Loucy (cell line): ENCODE results near the gene TDRD9.

Experiments used
- H2AFZ ChIP-seq: fragments of 200-600 bp; sonication (generic); 2 replicates; pipeline ENCODE4 v1.6.0; 2016; ENCODE audit warnings: antibody characterized with exemption, mild to moderate bottlenecking, low read length, moderate library complexity
- H3F3A ChIP-seq: fragments of 200-600 bp; 2 replicates; pipeline ENCODE4 v1.6.0; 2016; ENCODE audit warnings: antibody characterized with exemption, low read depth, mild to moderate bottlenecking
- H3K27me3 ChIP-seq: fragments of 200-600 bp; sonication (generic); 2 replicates; pipeline ENCODE4 v1.6.1; 2014; ENCODE audit warnings: low read length, mild to moderate bottlenecking; ENCODE audit not compliant: insufficient read depth, poor library complexity, severe bottlenecking
- H3K36me3 ChIP-seq: fragments of 200-600 bp; sonication (generic); 2 replicates; pipeline ENCODE4 v1.6.1; 2016; ENCODE audit warnings: low read length; ENCODE audit not compliant: insufficient read depth
- H3K4me1 ChIP-seq: fragments of 200-600 bp; sonication (generic); 2 replicates; pipeline ENCODE4 v1.5.1; 2014; ENCODE audit warnings: low read length, mild to moderate bottlenecking; ENCODE audit not compliant: insufficient read depth, poor library complexity, severe bottlenecking
- H3K4me2 ChIP-seq: fragments of 200-600 bp; sonication (generic); 2 replicates; pipeline ENCODE4 v1.6.0; 2014; ENCODE audit warnings: antibody characterized with exemption, low read length, low read depth, mild to moderate bottlenecking; ENCODE audit not compliant: poor library complexity, severe bottlenecking
- H3K4me3 ChIP-seq: fragments of 200-600 bp; sonication (generic); 2 replicates; pipeline ENCODE4 v1.5.1; 2014; ENCODE audit warnings: low read length, mild to moderate bottlenecking, mixed read lengths; ENCODE audit not compliant: poor library complexity, severe bottlenecking
- H3K79me2 ChIP-seq: fragments of 200-600 bp; sonication (generic); 2 replicates; pipeline ENCODE4 v1.6.1; 2014; ENCODE audit warnings: low read length; ENCODE audit not compliant: insufficient read depth
- H3K9ac ChIP-seq: fragments of 200-600 bp; sonication (generic); 2 replicates; pipeline ENCODE4 v1.6.0; 2014; ENCODE audit warnings: mild to moderate bottlenecking, low read depth, low read length, moderate library complexity; ENCODE audit not compliant: poor library complexity, severe bottlenecking
- H3K9me2 ChIP-seq: fragments of 200-600 bp; sonication (generic); replicated peaks from 2 replicates; pipeline ENCODE4 v1.6.1; 2016; ENCODE audit warnings: low read depth, low read length, mixed read lengths
- H3K9me3 ChIP-seq: fragments of 200-600 bp; sonication (generic); 2 replicates; pipeline ENCODE4 v1.6.1; 2014; ENCODE audit warnings: mild to moderate bottlenecking, antibody characterized with exemption, low read length, low read depth; ENCODE audit not compliant: insufficient read depth
- H4K20me1 ChIP-seq: fragments of 200-600 bp; sonication (generic); 2 replicates; pipeline ENCODE4 v1.6.0; 2014; ENCODE audit warnings: antibody characterized with exemption, low read length, mild to moderate bottlenecking; ENCODE audit not compliant: insufficient read depth, poor library complexity, severe bottlenecking
- EZH2phosphoT487 ChIP-seq: fragments of 200-600 bp; IDR thresholded peaks from 2 replicates; pipeline ENCODE4 v1.6.1; 2018; ENCODE audit warnings: antibody characterized with exemption, mild to moderate bottlenecking, moderate library complexity, borderline replicate concordance
- TF ChIP-seq, protein P1 (sequence below): fragments of 200-600 bp; sonication (generic); conservative IDR thresholded peaks from 2 replicates; pipeline ENCODE4 v1.5.1; 2014; ENCODE audit warnings: mild to moderate bottlenecking, antibody characterized with exemption, low read length

The TDRD9 gene

DNA sequence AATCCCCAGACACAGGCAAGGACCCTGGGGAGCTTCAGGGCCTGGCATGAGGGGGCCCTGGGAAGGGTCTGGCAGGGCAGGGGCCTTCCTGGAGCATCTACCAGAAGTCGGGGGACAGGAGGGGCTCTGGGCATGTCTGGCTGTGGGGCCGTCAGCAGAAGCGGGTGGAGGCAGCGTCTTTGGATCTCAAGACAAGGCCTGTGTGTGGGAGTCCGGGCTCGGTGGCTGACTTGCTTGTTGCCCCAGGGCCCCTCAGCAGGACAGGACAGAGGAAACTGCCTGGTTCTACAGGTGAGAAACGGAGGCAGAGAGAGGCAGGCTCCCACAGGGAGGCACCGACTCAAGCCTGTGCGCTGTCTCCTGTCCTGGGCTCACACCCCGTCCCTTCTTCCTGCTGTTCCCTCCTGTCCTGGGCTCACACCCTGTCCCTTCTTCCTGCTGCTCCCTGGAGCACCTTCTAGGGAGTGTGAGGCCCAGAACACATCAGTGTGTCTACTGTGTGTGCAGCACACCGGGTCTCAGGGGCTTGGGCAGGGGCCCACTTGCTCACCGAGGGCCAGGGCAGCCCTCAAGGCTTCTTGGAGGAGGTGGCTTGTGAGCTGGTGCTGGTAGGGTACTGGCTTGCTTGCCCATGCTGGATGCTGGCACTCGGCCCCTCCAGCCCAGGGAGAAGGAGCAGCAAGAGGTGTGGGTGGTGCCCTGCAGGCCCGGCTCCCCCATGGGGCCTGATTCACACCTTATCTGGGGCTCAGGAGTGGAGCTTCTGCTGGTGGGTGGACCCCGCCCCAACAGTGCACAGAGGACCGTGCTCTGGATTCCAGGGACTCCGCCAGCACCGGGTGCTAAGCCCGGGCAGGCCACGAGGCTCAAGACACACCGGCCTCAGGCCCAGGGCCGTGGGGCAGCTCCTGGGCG, 172.2 kb downstream of the TDRD9 start:
- Histone ChIP-seq H3K4me3 (no peak overlapping the region), H3K9ac (no peak overlapping the region), H3K36me3 (no peaks in the 10 kb centered on the region), H3K4me2 (no peak overlapping the region), H3K4me1 (no peaks in the 10 kb centered on the region), H3K9me3 (no peaks in the 10 kb centered on the region), H4K20me1 (no peaks in the 10 kb centered on the region), H3K79me2 (no peaks in the 10 kb centered on the region), H2AFZ (no peak overlapping the region), H3K27me3 (no peaks in the 10 kb centered on the region), H3F3A (no peaks in the 10 kb centered on the region), H3K9me2 (no peaks in the 10 kb centered on the region)
- TF ChIP-seq EZH2phosphoT487 = no peak
- TF ChIP-seq, protein P1, sequence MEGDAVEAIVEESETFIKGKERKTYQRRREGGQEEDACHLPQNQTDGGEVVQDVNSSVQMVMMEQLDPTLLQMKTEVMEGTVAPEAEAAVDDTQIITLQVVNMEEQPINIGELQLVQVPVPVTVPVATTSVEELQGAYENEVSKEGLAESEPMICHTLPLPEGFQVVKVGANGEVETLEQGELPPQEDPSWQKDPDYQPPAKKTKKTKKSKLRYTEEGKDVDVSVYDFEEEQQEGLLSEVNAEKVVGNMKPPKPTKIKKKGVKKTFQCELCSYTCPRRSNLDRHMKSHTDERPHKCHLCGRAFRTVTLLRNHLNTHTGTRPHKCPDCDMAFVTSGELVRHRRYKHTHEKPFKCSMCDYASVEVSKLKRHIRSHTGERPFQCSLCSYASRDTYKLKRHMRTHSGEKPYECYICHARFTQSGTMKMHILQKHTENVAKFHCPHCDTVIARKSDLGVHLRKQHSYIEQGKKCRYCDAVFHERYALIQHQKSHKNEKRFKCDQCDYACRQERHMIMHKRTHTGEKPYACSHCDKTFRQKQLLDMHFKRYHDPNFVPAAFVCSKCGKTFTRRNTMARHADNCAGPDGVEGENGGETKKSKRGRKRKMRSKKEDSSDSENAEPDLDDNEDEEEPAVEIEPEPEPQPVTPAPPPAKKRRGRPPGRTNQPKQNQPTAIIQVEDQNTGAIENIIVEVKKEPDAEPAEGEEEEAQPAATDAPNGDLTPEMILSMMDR = no peak

DNA sequence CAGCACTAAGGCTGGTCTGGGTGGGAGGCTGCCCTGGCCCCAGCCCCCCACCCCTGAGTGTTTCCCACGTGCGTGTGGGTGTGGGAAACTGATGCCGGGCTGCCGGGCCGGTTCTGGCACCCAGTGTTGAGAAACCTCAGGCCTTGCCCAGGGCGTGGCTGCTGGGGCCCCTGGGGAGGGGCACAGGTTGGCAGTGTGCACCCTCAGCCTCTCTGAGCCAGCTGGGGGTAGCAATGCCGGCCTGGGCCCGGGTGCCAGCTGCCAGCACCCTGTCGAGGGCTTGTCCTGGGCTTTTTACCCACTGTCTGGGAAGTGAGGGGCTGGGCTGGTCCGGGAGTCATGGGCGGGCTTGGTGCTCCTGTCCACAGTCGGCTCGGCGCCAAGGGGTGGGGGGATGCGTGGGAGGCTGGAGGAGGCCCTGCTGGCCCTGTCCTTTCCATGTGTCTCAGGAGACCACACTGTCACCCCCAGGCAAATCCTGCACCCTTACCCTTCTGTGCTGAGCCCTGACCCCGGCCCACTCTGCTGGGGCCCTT, 172.9 kb downstream of the TDRD9 start:
- TF ChIP-seq, protein P1 = no peak
- TF ChIP-seq EZH2phosphoT487 = no peak
- no peaks in the 10 kb centered on the region for H3K36me3 ChIP-seq
- no peaks in the 10 kb centered on the region for H3F3A ChIP-seq
- H2AFZ ChIP-seq = no peak overlapping the region
- H3K79me2 ChIP-seq = no peaks in the 10 kb centered on the region
- no peak overlapping the region for H3K9ac ChIP-seq
- H3K4me1 ChIP-seq = no peaks in the 10 kb centered on the region
- H3K9me2 ChIP-seq = no peaks in the 10 kb centered on the region
- no peaks in the 10 kb centered on the region for H4K20me1 ChIP-seq
- no peaks in the 10 kb centered on the region for H3K27me3 ChIP-seq
- no peaks in the 10 kb centered on the region for H3K9me3 ChIP-seq
- no peak overlapping the region for H3K4me3 ChIP-seq
- no peak overlapping the region for H3K4me2 ChIP-seq

DNA sequence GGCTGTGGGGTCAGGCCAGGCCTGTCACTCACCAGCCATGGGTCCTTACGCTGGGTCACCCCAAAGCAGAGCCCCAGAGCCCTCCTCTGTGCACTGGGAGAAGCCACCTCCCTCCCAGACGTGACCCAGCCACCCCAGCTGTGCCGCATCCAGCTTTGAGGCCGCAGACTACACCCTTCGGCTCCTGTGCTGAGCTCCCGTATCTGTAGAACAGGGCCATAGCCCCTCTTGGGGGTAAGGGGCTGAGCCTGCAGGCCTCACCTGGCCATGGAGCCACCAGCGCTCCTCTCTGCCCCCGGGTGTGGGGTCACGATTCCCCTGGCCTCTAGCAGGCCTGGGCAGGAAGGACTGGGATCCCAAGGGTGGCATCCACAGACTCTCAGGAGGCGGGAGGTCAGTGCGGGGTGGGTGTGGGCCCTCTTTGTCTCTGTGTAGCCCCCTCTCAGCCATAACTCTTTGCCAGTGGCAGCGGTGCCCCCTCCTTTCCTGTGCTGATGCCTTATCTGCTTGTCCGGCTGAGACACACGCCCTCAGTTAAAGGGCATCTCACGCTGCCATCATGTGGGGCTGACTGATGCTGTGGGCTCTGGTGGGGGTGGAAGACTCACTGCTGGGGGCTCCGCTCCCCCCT, 173.5 kb downstream of the TDRD9 start:
- no peaks in the 10 kb centered on the region for H3K36me3 ChIP-seq
- H3K9me2 ChIP-seq = no peaks in the 10 kb centered on the region
- no peaks in the 10 kb centered on the region for H3K79me2 ChIP-seq
- no peaks in the 10 kb centered on the region for H4K20me1 ChIP-seq
- H3K4me3 ChIP-seq = no peak overlapping the region
- H3F3A ChIP-seq = no peaks in the 10 kb centered on the region
- H3K9me3 ChIP-seq = no peaks in the 10 kb centered on the region
- no peaks in the 10 kb centered on the region for H3K27me3 ChIP-seq
- H2AFZ ChIP-seq = no peak overlapping the region
- no peak overlapping the region for H3K9ac ChIP-seq
- H3K4me1 ChIP-seq = no peaks in the 10 kb centered on the region
- no peak overlapping the region for H3K4me2 ChIP-seq
- TF ChIP-seq, protein P1 = no peak
- no peak for TF ChIP-seq EZH2phosphoT487
